Neuron (in vitro differentiated cells): ENCODE results near the gene TMED8.
"Not testable (repeated sequence)": the region's sequence is repeated elsewhere in the genome, so short reads cannot be mapped to it uniquely, and the experiment has no call there.

ENCODE experiments used
- H2AFZ ChIP-seq: one replicate; pipeline ENCODE4 v1.6.1; 2013; ENCODE audit warnings: low read depth, mild to moderate bottlenecking, inconsistent platforms, low read length, moderate library complexity
- H3K27me3 ChIP-seq: one replicate; pipeline ENCODE4 v1.6.1; 2013; ENCODE audit warnings: low read length; ENCODE audit not compliant: insufficient read depth
- H3K36me3 ChIP-seq: one replicate; pipeline ENCODE4 v1.6.1; 2013; ENCODE audit warnings: low read length; ENCODE audit not compliant: insufficient read depth
- H3K4me1 ChIP-seq: one replicate; pipeline ENCODE4 v1.6.1; 2013; ENCODE audit warnings: low read length; ENCODE audit not compliant: insufficient read depth
- H3K4me3 ChIP-seq: 2 replicates; pipeline ENCODE4 v1.5.1; 2013; ENCODE audit warnings: mild to moderate bottlenecking, low read length, moderate library complexity
- H3K9me3 ChIP-seq: one replicate; pipeline ENCODE4 v1.6.1; 2013; ENCODE audit warnings: low read length

Gene TMED8, protein sequence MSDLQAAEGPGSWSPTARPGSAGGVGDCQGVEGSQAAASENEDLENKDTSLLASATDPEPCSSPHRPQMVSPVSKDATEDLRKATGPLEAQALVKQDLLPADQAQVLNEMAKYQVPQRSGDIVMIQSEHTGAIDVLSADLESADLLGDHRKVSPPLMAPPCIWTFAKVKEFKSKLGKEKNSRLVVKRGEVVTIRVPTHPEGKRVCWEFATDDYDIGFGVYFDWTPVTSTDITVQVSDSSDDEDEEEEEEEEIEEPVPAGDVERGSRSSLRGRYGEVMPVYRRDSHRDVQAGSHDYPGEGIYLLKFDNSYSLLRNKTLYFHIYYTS

DNA sequence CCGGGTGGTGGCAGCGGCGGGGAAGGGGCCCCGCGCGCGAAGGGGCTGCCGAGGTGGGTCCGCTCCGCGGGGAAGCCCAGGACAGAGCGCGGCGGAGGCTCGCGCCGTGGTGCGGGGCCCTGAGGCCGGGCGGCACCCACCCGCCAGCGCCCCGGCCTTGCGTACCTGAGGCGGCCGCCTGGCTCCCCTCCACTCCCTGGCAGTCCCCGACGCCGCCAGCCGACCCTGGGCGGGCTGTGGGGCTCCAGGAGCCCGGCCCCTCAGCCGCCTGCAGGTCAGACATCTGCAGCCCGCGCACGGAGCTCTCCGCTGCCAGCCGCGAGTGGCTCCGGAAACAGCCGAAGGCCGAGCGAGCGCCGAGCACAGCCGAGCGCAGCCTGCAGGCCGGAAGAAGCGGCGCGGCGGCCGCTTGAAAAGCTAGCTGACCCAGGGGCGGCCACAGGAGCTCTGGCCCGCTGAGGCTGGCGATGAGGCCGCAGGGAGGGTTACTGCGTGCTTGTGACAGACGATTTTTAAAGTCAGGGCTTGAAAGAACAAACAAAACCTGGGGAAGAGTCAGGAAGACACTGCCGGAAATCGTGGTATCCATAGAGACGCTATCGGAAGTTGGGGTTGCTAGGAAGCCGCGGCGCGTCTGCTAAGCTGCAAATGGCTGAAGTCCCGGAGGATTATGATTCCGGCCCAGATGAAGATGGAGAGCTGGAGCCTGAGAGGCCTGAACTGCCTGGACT is at the start of gene TMED8, which contains the start of gene SAMD15:
TMED8 (minus strand) TSS at position 324 of the 731 bp plus-strand sequence; CDS start at position 283, 41 bp downstream.
SAMD15 (plus strand) TSS at position 609 of the 731 bp plus-strand sequence; CDS start at position 649, 40 bp downstream.
- no peaks in the 10 kb centered on the region for H3K36me3 ChIP-seq
- H3K4me1 ChIP-seq, result peaks cover 25% of the 10 kb centered on the region
- peak within 1 kb of the TSS; percentile 91 for H3K4me3 ChIP-seq
- H3K9me3 ChIP-seq, result no peaks in the 10 kb centered on the region
- no peaks in the 10 kb centered on the region for H3K27me3 ChIP-seq
- H2AFZ ChIP-seq, result peak within 1 kb of the TSS; percentile 93

DNA sequence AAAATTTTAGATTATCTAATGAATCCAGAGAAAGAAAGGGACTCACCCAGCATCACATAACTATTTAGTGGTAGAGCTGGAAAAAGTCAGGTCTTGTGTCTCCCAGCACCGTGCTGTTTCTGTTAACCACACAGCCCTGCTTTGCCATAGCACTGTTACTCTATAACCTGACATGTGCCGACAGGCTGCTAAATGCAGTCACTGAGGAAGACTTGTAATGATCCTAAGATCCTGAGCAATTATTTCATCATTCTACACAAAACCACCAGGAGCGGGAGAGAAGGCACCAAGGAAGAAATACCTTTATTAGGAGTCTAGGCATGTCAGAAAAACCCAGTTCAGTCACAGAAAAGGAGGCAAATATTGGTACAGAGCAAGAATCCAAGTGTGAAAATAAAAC is 49.5 kb upstream of the TMED8 start:
- H3K36me3 ChIP-seq, result peaks cover 79% of the 10 kb centered on the region
- H3K4me1 ChIP-seq, result no peaks in the 10 kb centered on the region

DNA sequence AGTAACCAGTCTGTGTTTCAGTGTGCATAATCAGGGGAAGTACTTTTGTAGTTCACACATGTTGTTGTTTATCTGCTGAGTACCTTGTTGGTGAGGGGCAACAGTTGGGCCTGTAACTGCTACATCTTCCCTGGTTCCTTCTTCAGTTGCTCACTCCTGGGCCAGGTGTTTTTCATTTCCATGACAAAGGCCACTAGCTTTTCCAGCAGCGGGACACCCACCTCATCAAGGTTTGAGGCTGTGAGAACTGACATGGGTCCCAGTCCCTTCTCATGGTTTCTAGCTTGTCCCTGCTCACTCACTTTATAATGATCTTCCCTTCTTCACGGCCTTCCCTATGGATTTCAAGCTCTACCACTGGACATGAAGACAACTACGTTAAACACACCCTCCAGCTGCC is 48.0 kb upstream of the TMED8 start:
- Histone ChIP-seq H3K36me3 (peaks cover 69% of the 10 kb centered on the region), H3K27me3 (no peaks in the 10 kb centered on the region), H3K4me1 (no peaks in the 10 kb centered on the region), H2AFZ (no peak overlapping the region), H3K4me3 (no peak overlapping the region), H3K9me3 (peaks cover under 1% of the 10 kb centered on the region)

More for the DNA sequence above, 49.5 kb upstream of the TMED8 start:
- H3K27me3 ChIP-seq, result no peaks in the 10 kb centered on the region
- no peaks in the 10 kb centered on the region for H3K9me3 ChIP-seq
- H2AFZ ChIP-seq, result no peak overlapping the region
- H3K4me3 ChIP-seq, result no peak overlapping the region

DNA sequence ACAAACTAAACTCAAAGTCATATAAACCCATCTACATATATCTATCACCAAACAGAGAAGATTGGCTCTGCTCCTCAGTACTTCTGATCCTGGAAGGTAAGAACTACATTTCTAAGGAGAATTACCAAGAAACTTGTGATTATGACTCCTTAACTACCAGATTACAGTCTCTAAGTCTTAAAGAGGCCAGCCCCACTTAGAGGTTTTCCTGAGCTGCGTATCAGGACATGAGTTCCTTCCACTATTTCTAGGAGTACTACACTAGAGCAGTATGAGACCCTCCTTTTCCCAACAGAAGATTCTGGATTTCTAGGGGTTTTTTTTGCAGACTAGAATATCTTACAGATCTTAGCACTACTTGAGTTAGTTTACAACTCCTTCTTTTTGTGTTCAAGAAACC is 46.5 kb upstream of the TMED8 start, which contains the start of gene NOXRED1:
NOXRED1 (minus strand) TSS at position 101 of the 400 bp plus-strand sequence. CDS start 634 bp downstream, outside the sequence.
- Histone ChIP-seq H3K4me3 (no peak within 1 kb of the TSS), H3K27me3 (no peaks in the 10 kb centered on the region), H3K4me1 (no peaks in the 10 kb centered on the region), H3K9me3 (peaks cover 7% of the 10 kb centered on the region), H2AFZ (no peak within 1 kb of the TSS), H3K36me3 (peaks cover 55% of the 10 kb centered on the region)

DNA sequence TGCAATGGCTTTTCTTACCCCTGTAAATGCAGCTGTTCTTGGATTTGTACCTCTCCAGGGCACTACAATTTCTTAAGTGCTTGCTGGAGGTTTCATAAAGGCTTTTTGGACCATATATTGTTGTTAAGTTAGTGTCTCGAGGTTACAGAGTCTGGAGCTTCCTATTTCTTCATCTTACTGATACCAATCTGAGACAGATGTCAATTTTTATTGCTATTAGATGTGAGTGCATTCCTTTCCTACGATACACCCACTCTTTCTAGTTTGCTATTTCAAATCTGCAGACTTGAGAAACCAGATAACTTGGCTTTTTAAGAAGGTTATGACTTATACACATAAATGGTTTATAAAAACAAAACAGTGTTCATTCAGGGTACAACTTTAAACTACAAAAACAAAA is 44.3 kb upstream of the TMED8 start:
- Histone ChIP-seq H3K36me3 (peaks cover 33% of the 10 kb centered on the region), H3K4me1 (no peaks in the 10 kb centered on the region), H2AFZ (no peak overlapping the region), H3K4me3 (no peak overlapping the region), H3K27me3 (no peaks in the 10 kb centered on the region), H3K9me3 (peaks cover 7% of the 10 kb centered on the region)

DNA sequence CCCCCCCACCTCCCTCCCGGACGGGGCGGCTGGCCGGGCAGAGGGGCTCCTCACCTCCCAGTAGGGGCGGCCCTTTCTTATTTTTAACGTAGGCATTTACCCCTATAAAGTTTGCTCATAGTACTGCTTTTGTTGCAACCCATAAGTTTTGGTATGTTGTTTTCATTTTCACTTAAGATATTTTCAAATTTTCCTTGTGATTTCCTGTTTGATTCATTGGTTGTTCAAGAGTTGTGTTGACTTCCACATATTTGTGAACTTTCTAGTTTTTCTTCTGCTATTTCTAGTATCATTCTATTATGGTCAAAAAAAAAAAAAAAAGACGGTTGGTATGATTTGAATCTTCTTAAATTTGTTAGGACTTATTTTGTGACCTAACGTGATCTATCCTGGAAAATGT is 39.9 kb upstream of the TMED8 start:
- Histone ChIP-seq H3K36me3 (no peaks in the 10 kb centered on the region), H3K27me3 (no peaks in the 10 kb centered on the region), H2AFZ (no peak overlapping the region), H3K4me3 (no peak overlapping the region), H3K4me1 (no peaks in the 10 kb centered on the region), H3K9me3 (peaks cover 7% of the 10 kb centered on the region)

DNA sequence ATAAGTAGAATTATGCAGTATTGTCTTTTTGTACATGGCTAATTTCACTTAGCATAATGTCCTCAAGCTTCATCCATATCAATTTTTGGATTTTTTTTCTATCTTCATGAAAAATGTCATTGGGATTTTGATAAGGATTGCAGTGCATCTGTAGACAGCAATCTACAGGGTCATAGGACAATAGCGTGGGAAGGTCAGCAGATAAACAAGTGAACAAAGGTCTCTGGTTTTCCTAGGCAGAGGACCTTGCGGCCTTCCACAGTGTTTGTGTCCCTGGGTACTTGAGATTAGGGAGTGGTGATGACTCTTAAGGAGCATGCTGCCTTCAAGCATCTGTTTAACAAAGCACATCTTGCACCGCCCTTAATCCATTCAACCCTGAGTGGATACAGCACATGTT is 39.2 kb upstream of the TMED8 start:
- H3K4me3 ChIP-seq, result not testable (repeated sequence)

DNA sequence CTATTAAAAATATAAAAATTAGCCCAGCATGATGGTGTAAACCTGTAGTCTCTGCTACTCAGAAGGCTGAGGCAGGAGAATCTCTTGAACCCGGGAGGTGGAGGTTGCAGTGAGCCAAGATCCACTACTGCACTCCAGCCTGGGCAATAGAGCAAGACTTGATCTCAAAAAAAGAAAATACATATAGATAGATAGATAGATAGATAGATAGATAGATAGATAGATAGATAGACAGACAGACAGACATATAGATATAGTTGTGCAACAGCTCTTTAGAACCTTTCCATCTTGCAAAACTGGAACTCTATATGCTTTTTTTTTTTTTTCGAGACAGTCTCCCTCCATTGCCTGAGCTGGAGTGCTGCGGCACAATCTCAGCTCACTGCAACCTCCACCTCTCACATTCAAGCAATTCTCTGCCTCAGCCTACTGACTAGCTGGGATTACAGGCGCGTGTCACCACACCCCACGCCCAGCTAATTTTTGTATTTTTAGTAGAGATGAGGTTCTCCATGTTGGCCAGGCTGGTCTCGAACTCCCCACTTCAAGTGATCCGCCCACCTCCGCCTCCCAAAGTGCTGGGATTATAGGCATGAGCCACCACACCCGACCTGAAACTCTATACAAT is 38.6 kb upstream of the TMED8 start:
- not testable (repeated sequence) for H3K27me3 ChIP-seq, H3K4me1 ChIP-seq, H3K36me3 ChIP-seq, H3K4me3 ChIP-seq, H2AFZ ChIP-seq, H3K9me3 ChIP-seq

More for the DNA sequence above, 39.2 kb upstream of the TMED8 start:
- not testable (repeated sequence) for H2AFZ ChIP-seq, H3K36me3 ChIP-seq, H3K27me3 ChIP-seq, H3K4me1 ChIP-seq, H3K9me3 ChIP-seq

DNA sequence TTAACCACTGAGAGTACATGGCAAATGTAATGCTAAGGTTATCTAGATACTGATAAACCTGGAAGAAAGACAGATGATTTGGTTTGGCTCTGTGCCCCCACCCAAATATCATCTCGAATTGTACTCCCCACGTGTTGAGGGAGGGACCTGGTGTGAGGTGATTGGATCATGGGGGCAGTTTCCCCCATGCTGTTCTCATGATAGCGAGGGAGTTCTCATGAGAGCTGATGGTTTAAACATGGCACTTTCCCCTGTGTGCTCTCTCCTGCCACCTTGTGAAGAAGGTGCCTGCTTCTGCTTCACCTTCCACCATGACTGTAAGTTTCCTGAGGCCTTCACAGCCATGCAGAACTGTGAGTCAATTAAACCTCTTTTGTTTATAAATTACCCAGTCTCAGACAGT is 32.2 kb upstream of the TMED8 start:
- Histone ChIP-seq H3K4me3 (no peak overlapping the region), H2AFZ (no peak overlapping the region), H3K9me3 (no peaks in the 10 kb centered on the region), H3K4me1 (no peaks in the 10 kb centered on the region), H3K36me3 (no peaks in the 10 kb centered on the region), H3K27me3 (no peaks in the 10 kb centered on the region)

DNA sequence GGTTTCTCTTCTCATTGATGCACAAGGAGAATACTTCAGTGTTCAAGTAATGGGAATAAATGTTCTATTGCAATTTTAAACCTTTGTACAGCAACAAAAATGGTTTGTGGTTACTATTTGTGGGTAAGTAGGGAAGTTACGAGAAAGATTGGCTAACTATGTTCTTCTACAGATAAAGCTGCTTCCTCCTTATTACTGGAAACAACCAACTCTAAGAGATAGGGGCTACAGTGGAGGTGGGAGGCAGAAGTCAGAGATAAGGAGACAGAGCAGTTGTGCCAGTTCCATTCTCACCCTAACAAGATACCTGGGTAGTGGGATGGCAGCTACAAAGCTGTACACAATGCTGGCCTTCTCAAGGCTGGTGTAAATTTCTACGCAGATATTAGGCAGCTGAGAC is 30.3 kb upstream of the TMED8 start:
- Histone ChIP-seq H2AFZ (no peak overlapping the region), H3K4me3 (no peak overlapping the region), H3K9me3 (no peaks in the 10 kb centered on the region), H3K36me3 (no peaks in the 10 kb centered on the region), H3K4me1 (no peaks in the 10 kb centered on the region), H3K27me3 (no peaks in the 10 kb centered on the region)

DNA sequence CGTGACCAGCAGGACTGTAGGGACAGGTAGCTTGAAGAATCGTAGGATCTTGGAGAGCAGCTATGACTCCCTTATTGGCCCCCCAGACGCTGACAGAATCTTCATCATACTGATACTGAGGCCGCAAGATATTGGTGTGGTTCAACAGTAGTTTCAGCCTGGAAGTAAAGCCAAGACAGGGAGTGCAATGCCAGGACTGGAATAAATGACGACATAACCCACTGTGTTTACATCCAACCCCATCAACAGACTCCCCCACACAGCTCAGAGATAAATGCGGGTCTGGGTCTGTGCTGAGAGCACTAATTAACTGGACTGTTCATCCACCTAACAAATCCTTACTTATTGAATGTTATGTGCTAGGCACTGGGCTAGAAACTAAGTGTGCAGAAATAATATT is 29.8 kb upstream of the TMED8 start:
- H2AFZ ChIP-seq, result no peak overlapping the region
- no peak overlapping the region for H3K4me3 ChIP-seq
- no peaks in the 10 kb centered on the region for H3K36me3 ChIP-seq
- no peaks in the 10 kb centered on the region for H3K9me3 ChIP-seq
- no peaks in the 10 kb centered on the region for H3K27me3 ChIP-seq
- no peaks in the 10 kb centered on the region for H3K4me1 ChIP-seq

DNA sequence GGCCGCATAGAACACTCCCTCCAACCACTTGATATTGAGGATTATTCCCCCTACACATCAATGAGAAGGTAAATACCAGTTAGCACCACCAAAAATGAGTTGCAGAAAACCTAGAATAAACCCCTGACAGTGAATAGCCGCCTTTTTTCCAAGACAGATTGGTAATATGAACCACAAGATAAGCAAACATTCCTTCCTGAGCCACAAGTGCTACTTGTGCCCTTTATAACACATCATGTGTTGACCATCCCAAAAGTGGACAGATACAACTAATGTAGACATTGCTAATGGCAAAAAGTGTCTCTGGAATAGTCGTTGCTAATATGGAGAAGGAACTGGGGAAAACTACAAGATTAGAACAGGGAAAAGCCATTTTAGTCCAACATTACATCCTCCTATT is 29.2 kb upstream of the TMED8 start:
- Histone ChIP-seq H3K9me3 (no peaks in the 10 kb centered on the region), H3K4me3 (no peak overlapping the region), H3K4me1 (no peaks in the 10 kb centered on the region), H2AFZ (no peak overlapping the region), H3K36me3 (no peaks in the 10 kb centered on the region), H3K27me3 (no peaks in the 10 kb centered on the region)

DNA sequence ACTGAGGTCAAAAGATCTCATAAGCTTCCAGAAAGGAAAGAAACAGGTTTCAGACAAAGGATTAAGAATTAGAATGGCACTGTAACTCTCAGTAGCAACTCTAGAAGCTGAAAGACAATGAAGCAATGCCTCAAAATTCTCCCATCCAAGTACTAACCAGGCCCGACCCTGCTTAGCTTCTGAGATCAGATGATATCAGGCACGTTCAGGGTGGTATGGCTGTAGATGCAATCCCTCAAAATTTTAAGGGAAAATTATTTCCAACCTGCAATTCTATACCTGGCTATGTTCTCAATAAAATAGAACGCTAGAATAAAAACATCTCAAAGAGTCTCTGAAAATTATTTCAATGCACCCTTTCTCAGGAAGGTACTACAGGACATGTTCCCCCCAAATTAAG is 26.9 kb upstream of the TMED8 start:
- Histone ChIP-seq H3K4me3 (no peak overlapping the region), H3K9me3 (no peaks in the 10 kb centered on the region), H2AFZ (no peak overlapping the region), H3K36me3 (no peaks in the 10 kb centered on the region), H3K27me3 (no peaks in the 10 kb centered on the region), H3K4me1 (no peaks in the 10 kb centered on the region)
